SK-N-SH (cell line): ENCODE data around the gene VPS4B. TPM values are rescaled to one million over a fixed set of nuclear protein-coding genes. Genes with fewer than 3 reads are reported as not detected.

ENCODE experiments used
- CTCF ChIA-PET: fragments of 300-600, 350-600 bp; formaldehyde crosslinking; extraction: SDS; loops from one replicate; lab custom pipeline; 2021; lab: Yijun Ruan, JAX
- POLR2A ChIA-PET: fragments of 350-600 bp; sonication (Branson Sonifier 250); formaldehyde crosslinking; extraction: SDS; loops from one replicate; lab custom pipeline; 2020; ENCODE audit warnings: antibody characterized with exemption, inconsistent platforms; lab: Yijun Ruan, JAX
- DNase-seq: peaks from one replicate; pipeline ENCODE4 v3.0.0; 2012
- H2AFZ ChIP-seq: fragments of 200-600 bp; sonication (generic); 2 replicates; pipeline ENCODE4 v1.8.1; 2016; ENCODE audit warnings: antibody characterized with exemption, mild to moderate bottlenecking, low read depth
- H3F3A ChIP-seq: fragments of 200-600 bp; sonication (generic); replicated peaks from 2 replicates; pipeline ENCODE3; 2016; ENCODE audit warnings: antibody characterized with exemption, mild to moderate bottlenecking; ENCODE audit not compliant: insufficient read depth
- H3K27ac ChIP-seq, 2 experiments: fragments of 200-500 bp in 1 of 2; fragments of 200-600 bp in 1 of 2; sonication (Bioruptor generic) in 1 of 2; sonication (generic), shearing (Covaris generic) in 1 of 2; 2 replicates each; pipeline versions ENCODE4 v1.5.1 to v1.6.1; 2014 to 2016; ENCODE audit warnings: low read depth in 2 of 2, inconsistent platforms in 1 of 2, low read length in 1 of 2, mild to moderate bottlenecking in 1 of 2, mixed read lengths in 1 of 2
- H3K27me3 ChIP-seq: fragments of 200-600 bp; sonication (generic), shearing (Covaris generic); 2 replicates; pipeline ENCODE4 v1.6.1; 2016; ENCODE audit warnings: mixed run types; ENCODE audit not compliant: insufficient read depth
- H3K36me3 ChIP-seq, 2 experiments: fragments of 200-500 bp in 1 of 2; fragments of 200-600 bp in 1 of 2; sonication (Bioruptor generic) in 1 of 2; sonication (generic) in 1 of 2; replicated peaks in 1 of 2; 2 replicates each; pipeline versions ENCODE3 to v1.5.1; 2014 to 2016; ENCODE audit warnings: low read length in 1 of 2, mild to moderate bottlenecking in 1 of 2; ENCODE audit not compliant: insufficient read depth in 2 of 2, control insufficient read depth in 1 of 2
- H3K4me1 ChIP-seq, 2 experiments: fragments of 200-500 bp in 1 of 2; fragments of 200-600 bp in 1 of 2; sonication (Bioruptor generic) in 1 of 2; sonication (generic), shearing (Covaris generic) in 1 of 2; 2 replicates each; pipeline versions ENCODE4 v1.5.1 to v1.6.1; 2014 to 2016; ENCODE audit warnings: low read depth in 1 of 2, low read length in 1 of 2, mixed run types in 1 of 2; ENCODE audit not compliant: insufficient read depth in 2 of 2, control insufficient read depth in 1 of 2
- H3K4me2 ChIP-seq: fragments of 200-600 bp; sonication (generic), shearing (Covaris generic); 2 replicates; pipeline ENCODE4 v1.6.1; 2017; ENCODE audit warnings: mixed run types
- H3K4me3 ChIP-seq, 2 experiments: fragments of 200-500 bp in 1 of 2; fragments of 200-600 bp in 1 of 2; sonication (Bioruptor generic) in 1 of 2; sonication (generic), shearing (Covaris generic) in 1 of 2; 2 replicates each; pipeline versions ENCODE4 v1.5.1 to v1.8.1; 2014 to 2016; ENCODE audit warnings: low read depth in 2 of 2, inconsistent platforms in 1 of 2, low read length in 1 of 2, mild to moderate bottlenecking in 1 of 2, mixed read lengths in 1 of 2, moderate library complexity in 1 of 2
- H3K79me2 ChIP-seq: fragments of 200-600 bp; sonication (generic); 2 replicates; pipeline ENCODE4 v1.8.1; 2017; ENCODE audit warnings: mild to moderate bottlenecking; ENCODE audit not compliant: insufficient read depth
- H3K9ac ChIP-seq: fragments of 200-600 bp; sonication (generic); 2 replicates; pipeline ENCODE4 v1.6.1; 2017; ENCODE audit warnings: mixed run types
- H3K9me2 ChIP-seq: fragments of 200-600 bp; sonication (generic); 2 replicates; pipeline ENCODE4 v1.6.1; 2017; ENCODE audit warnings: mixed run types
- H3K9me3 ChIP-seq: fragments of 200-600 bp; sonication (generic); 2 replicates; pipeline ENCODE4 v1.6.1; 2017; ENCODE audit warnings: mixed run types, mild to moderate bottlenecking, moderate library complexity
- H4K20me1 ChIP-seq: fragments of 200-600 bp; sonication (generic); 2 replicates; pipeline ENCODE4 v1.6.1; 2017; ENCODE audit warnings: mild to moderate bottlenecking, mixed run types; ENCODE audit not compliant: insufficient read depth
- EZH2phosphoT487 ChIP-seq: fragments of 200-600 bp; sonication (generic); IDR thresholded peaks from 2 replicates; pipeline ENCODE4 v1.6.1; 2017; ENCODE audit warnings: low read depth, mixed run types, mild to moderate bottlenecking, antibody characterized with exemption, moderate library complexity, borderline replicate concordance
- FOXJ3 ChIP-seq: sonication (generic); formaldehyde crosslinking; IDR thresholded peaks from 2 replicates; pipeline ENCODE4 v1.5.1; 2020; ENCODE audit warnings: mild to moderate bottlenecking, missing genetic modification reagents
- GABPA ChIP-seq: IDR thresholded peaks from 2 replicates; pipeline ENCODE4 v1.4.0; 2012; ENCODE audit warnings: low read depth, mild to moderate bottlenecking
- GATA2 ChIP-seq: sonication (generic); formaldehyde crosslinking; IDR thresholded peaks from 2 replicates; pipeline ENCODE4 v1.5.0; 2020; ENCODE audit warnings: mild to moderate bottlenecking, missing genetic modification reagents
- IRF3 ChIP-seq: fragments of 150-350 bp; IDR thresholded peaks from 2 replicates; pipeline ENCODE4 v1.6.1; 2016; ENCODE audit warnings: mild to moderate bottlenecking, low read depth, low read length
- JUND ChIP-seq: IDR thresholded peaks from 2 replicates; pipeline ENCODE4 v1.4.0; 2012
- NFIC ChIP-seq: IDR thresholded peaks from 2 replicates; pipeline ENCODE4 v1.4.0; 2012; ENCODE audit warnings: borderline replicate concordance
- RAD21 ChIP-seq: IDR thresholded peaks from 2 replicates; pipeline ENCODE4 v1.6.1; 2012; ENCODE audit warnings: mild to moderate bottlenecking, low read length
- REST ChIP-seq: IDR thresholded peaks from 2 replicates; pipeline ENCODE4 v1.6.1; 2012; ENCODE audit warnings: mild to moderate bottlenecking, low read depth, low read length, moderate library complexity
- SMC3 ChIP-seq: IDR thresholded peaks from 2 replicates; pipeline ENCODE4 v1.6.1; 2012; ENCODE audit warnings: low read depth, low read length, improper control_type of control experiment
- TCF12 ChIP-seq: IDR thresholded peaks from 2 replicates; pipeline ENCODE4 v1.4.0; 2012
- USF1 ChIP-seq: IDR thresholded peaks from 2 replicates; pipeline ENCODE4 v1.4.0; 2012; ENCODE audit warnings: low read depth, borderline replicate concordance
- USF2 ChIP-seq: fragments of 150-350 bp; IDR thresholded peaks from 2 replicates; pipeline ENCODE4 v1.6.1; 2017; ENCODE audit warnings: antibody characterized with exemption, low read length, low read depth, borderline replicate concordance
- WGBS: methylation state at CpG from one replicate; pipeline ENCODE4 v1.1.6; 2017; ENCODE audit warnings: low lambda C conversion rate; 5-methylcytosine and 5-hydroxymethylcytosine counted together
- polyA plus RNA-seq, 3 experiments: library from polyadenylated mRNA; depleted of rRNA; stranded (reverse); fragments of >200 nt; gene quantifications; 2 replicates each; pipeline ENCODE4 v1.2.3, GENCODE V29; 2012

VPS4B gene
- polyA plus RNA-seq, 1 of the 3 experiments (the other 2 are of a cell fraction), result 15.0 TPM

GRCh38 chr18:63427558-63427957 lies 5.3 kb upstream of the VPS4B start:
- H3K9me3 ChIP-seq, result no peaks in the 10 kb centered on the region
- no peaks in the 10 kb centered on the region for H3K36me3 ChIP-seq
- WGBS, result 75% methylated on average over 4 of the region's 4 CpGs
- H3K79me2 ChIP-seq, result no peaks in the 10 kb centered on the region
- no peaks in the 10 kb centered on the region for H3F3A ChIP-seq
- H4K20me1 ChIP-seq, result no peaks in the 10 kb centered on the region
- H3K9me2 ChIP-seq, result no peaks in the 10 kb centered on the region
- H3K4me3 ChIP-seq, result no peak overlapping the region
- no peak for DNase-seq
- H3K27ac ChIP-seq, result no peak overlapping the region
- H3K9ac ChIP-seq, result no peak overlapping the region
- H3K4me1 ChIP-seq, result no peaks in the 10 kb centered on the region
- TF ChIP-seq FOXJ3 (CRISPR knock-in tag) (no peak), USF1 (no peak)
- H3K4me2 ChIP-seq, result no peak overlapping the region
- ChIA-PET POLR2A (no interaction called here), CTCF (interaction anchor here (1.0 to 2.4 kb wide), 4 partner anchors 10 to 411 kb away, joined by 3 to 15 read pairs (median 3); no protein-coding TSS in a partner anchor)
- no peak overlapping the region for H2AFZ ChIP-seq
- no peaks in the 10 kb centered on the region for H3K27me3 ChIP-seq

- H3K4me1 ChIP-seq, result peaks cover 0 to 4% of the 10 kb centered on the region in 2 experiments; a peak in 2 of 4 replicates
- TF ChIP-seq FOXJ3 (CRISPR knock-in tag), result no peak
- TF ChIP-seq USF1, result no peak
- TF ChIP-seq USF2, result no peak
- no peak for TF ChIP-seq RAD21
- TF ChIP-seq GABPA, result no peak
- TF ChIP-seq NFIC, result no peak
- TF ChIP-seq EZH2phosphoT487, result no peak
- no peak for TF ChIP-seq GATA2 (CRISPR knock-in tag)
- no peak for TF ChIP-seq JUND
- TF ChIP-seq IRF3, result no peak
- TF ChIP-seq SMC3, result no peak
- TF ChIP-seq REST, result no peak
- TF ChIP-seq TCF12, result no peak
- H2AFZ ChIP-seq, result peak overlapping the region; percentile 97
- 7% methylated on average over 21 of the region's 26 CpGs for WGBS
- H3K27ac ChIP-seq, result peak overlapping the region; percentile 90 to 93
- peaks cover 3 to 21% of the 10 kb centered on the region in 2 experiments for H3K36me3 ChIP-seq
- peak overlapping the region; percentile 74 to 92 for H3K4me3 ChIP-seq
- ChIA-PET CTCF (interaction anchor here (1.3 to 2.3 kb wide), 4 partner anchors 16 to 513 kb away, joined by 3 to 7 read pairs (median 4); no protein-coding TSS in a partner anchor), POLR2A (interaction anchor here (0.8 to 1.3 kb wide), 5 partner anchors 12 to 55 kb away, joined by 3 to 8 read pairs (median 6); partner anchors contain the start of gene KDSR)
- peaks cover 42% of the 10 kb centered on the region for H3K79me2 ChIP-seq
- H3K27me3 ChIP-seq, result no peaks in the 10 kb centered on the region
- H3K9ac ChIP-seq, result peak overlapping the region; percentile 91
- H3K4me2 ChIP-seq, result peak overlapping the region; percentile 86
- no peak for DNase-seq
- peaks cover 12% of the 10 kb centered on the region; the same call in 1 of the 2 replicates for H4K20me1 ChIP-seq
- H3F3A ChIP-seq, result no peaks in the 10 kb centered on the region
- H3K9me3 ChIP-seq, result no peaks in the 10 kb centered on the region
- H3K9me2 ChIP-seq, result no peaks in the 10 kb centered on the region
These were observed 608 bp upstream of the VPS4B start for GRCh38 chr18:63422864-63423304.
